MM.1S (cell line): ENCODE measurements around the gene ALDOB.

ENCODE experiments used
- DNase-seq: peaks from one replicate; pipeline ENCODE4 v3.0.0-alpha.2; 2015
- H2AFZ ChIP-seq: fragments of 300-600 bp; sonication (generic); 2 replicates; pipeline ENCODE4 v1.6.0; 2016; ENCODE audit warnings: antibody characterized with exemption, low read length
- H3F3A ChIP-seq: fragments of 300-600 bp; sonication (generic); 2 replicates; pipeline ENCODE4 v1.6.1; 2016; ENCODE audit warnings: mild to moderate bottlenecking, antibody characterized with exemption, low read length, moderate library complexity, mixed read lengths; ENCODE audit not compliant: insufficient read depth
- H3K27ac ChIP-seq: fragments of 300-600 bp; sonication (generic); 2 replicates; pipeline ENCODE4 v1.5.1; 2016; ENCODE audit warnings: mild to moderate bottlenecking, low read length
- H3K27me3 ChIP-seq: fragments of 300-600 bp; sonication (generic); replicated peaks from 2 replicates; pipeline ENCODE4 v1.6.0; 2016; ENCODE audit warnings: low read length; ENCODE audit not compliant: insufficient read depth
- H3K36me3 ChIP-seq: fragments of 300-600 bp; sonication (generic); replicated peaks from 2 replicates; pipeline ENCODE4 v1.6.1; 2016; ENCODE audit warnings: mild to moderate bottlenecking, low read length, mixed read lengths; ENCODE audit not compliant: insufficient read depth
- H3K4me1 ChIP-seq: fragments of 300-600 bp; sonication (generic); 2 replicates; pipeline ENCODE4 v1.6.1; 2016; ENCODE audit warnings: low read length, mixed read lengths
- H3K4me2 ChIP-seq: fragments of 300-600 bp; sonication (generic); 2 replicates; pipeline ENCODE4 v1.6.0; 2016; ENCODE audit warnings: low read depth, low read length
- H3K4me3 ChIP-seq: fragments of 300-600 bp; sonication (generic); 2 replicates; pipeline ENCODE4 v1.5.1; 2016; ENCODE audit warnings: low read length, mixed read lengths
- H3K79me2 ChIP-seq: fragments of 300-600 bp; sonication (generic); 2 replicates; pipeline ENCODE4 v1.6.1; 2016; ENCODE audit warnings: mixed run types, low read length, mixed read lengths
- H3K9ac ChIP-seq: fragments of 300-600 bp; sonication (generic); 2 replicates; pipeline ENCODE4 v1.6.1; 2016; ENCODE audit warnings: low read length, mixed read lengths
- H3K9me2 ChIP-seq: fragments of 300-600 bp; sonication (generic); replicated peaks from 2 replicates; pipeline ENCODE4 v1.6.1; 2016; ENCODE audit warnings: mild to moderate bottlenecking, low read length, mixed read lengths; ENCODE audit not compliant: insufficient read depth
- H3K9me3 ChIP-seq: fragments of 300-600 bp; sonication (generic); replicated peaks from 2 replicates; pipeline ENCODE4 v1.6.1; 2016; ENCODE audit warnings: mild to moderate bottlenecking, low read length, mixed read lengths; ENCODE audit not compliant: insufficient read depth
- H4K20me1 ChIP-seq: fragments of 300-600 bp; sonication (generic); 2 replicates; pipeline ENCODE4 v1.6.1; 2016; ENCODE audit warnings: mild to moderate bottlenecking, low read length, moderate library complexity, mixed read lengths; ENCODE audit not compliant: insufficient read depth
- CTCF ChIP-seq: fragments of 300-600 bp; sonication (generic); IDR thresholded peaks from 2 replicates; pipeline ENCODE4 v1.5.1; 2016; ENCODE audit warnings: antibody characterized with exemption, low read length, mixed read lengths
- EZH2 ChIP-seq: fragments of 300-600 bp; sonication (generic); optimal IDR thresholded peaks from 2 replicates; pipeline ENCODE3; 2017; ENCODE audit warnings: low read depth, mild to moderate bottlenecking, antibody characterized with exemption, low read length, mixed read lengths
- EZH2phosphoT487 ChIP-seq: fragments of 300-600 bp; sonication (generic); IDR thresholded peaks from 2 replicates; pipeline ENCODE4 v1.6.1; 2018; ENCODE audit warnings: antibody characterized with exemption, low read length

Gene ALDOB

DNA sequence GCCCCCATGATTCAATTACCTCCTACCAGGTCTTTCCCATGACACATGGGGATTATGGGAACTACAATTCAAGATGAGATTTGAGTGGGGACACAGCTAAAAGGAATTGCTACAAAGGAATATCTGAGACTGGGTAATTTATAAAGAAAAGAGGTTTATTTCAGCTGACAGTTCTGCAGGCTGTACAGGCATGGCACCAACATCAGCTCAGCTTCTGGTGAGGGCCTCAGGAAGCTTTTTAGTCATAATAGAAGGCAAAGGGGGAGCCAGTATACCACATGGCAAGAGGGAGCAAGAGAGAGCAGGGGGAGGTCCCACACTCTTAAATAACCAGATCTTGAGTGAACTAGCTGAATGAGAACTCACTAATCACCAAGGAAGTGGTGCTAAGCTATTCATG, 11.2 kb upstream of the ALDOB start:
- no peak for DNase-seq
- Histone ChIP-seq H3K4me1 (peaks cover 4% of the 10 kb centered on the region), H2AFZ (no peak overlapping the region), H3K4me3 (no peak overlapping the region), H3K27me3 (no peaks in the 10 kb centered on the region), H3K79me2 (no peaks in the 10 kb centered on the region), H3K9me2 (no peaks in the 10 kb centered on the region), H4K20me1 (no peaks in the 10 kb centered on the region), H3K9me3 (no peaks in the 10 kb centered on the region), H3K36me3 (no peaks in the 10 kb centered on the region), H3K9ac (no peak overlapping the region), H3K27ac (no peak overlapping the region), H3K4me2 (no peak overlapping the region), H3F3A (no peaks in the 10 kb centered on the region)
- TF ChIP-seq EZH2phosphoT487 (no peak), EZH2 (no peak), CTCF (no peak)

- Histone ChIP-seq H3K4me2 (peak overlapping the region; percentile 37; the same call in 1 of the 2 replicates), H3K79me2 (no peaks in the 10 kb centered on the region), H4K20me1 (no peaks in the 10 kb centered on the region), H3F3A (no peaks in the 10 kb centered on the region), H3K4me3 (no peak overlapping the region), H3K9me3 (no peaks in the 10 kb centered on the region), H2AFZ (peak overlapping the region; percentile 11), H3K9ac (no peak overlapping the region), H3K27ac (no peak overlapping the region), H3K36me3 (no peaks in the 10 kb centered on the region), H3K27me3 (no peaks in the 10 kb centered on the region), H3K4me1 (peaks cover 4% of the 10 kb centered on the region), H3K9me2 (no peaks in the 10 kb centered on the region)
- no peak for DNase-seq
- no peak for TF ChIP-seq CTCF
- no peak for TF ChIP-seq EZH2phosphoT487
- no peak for TF ChIP-seq EZH2
These were observed 9.9 kb upstream of the ALDOB start for GRCh38 chr9:101445353-101446029.

DNA sequence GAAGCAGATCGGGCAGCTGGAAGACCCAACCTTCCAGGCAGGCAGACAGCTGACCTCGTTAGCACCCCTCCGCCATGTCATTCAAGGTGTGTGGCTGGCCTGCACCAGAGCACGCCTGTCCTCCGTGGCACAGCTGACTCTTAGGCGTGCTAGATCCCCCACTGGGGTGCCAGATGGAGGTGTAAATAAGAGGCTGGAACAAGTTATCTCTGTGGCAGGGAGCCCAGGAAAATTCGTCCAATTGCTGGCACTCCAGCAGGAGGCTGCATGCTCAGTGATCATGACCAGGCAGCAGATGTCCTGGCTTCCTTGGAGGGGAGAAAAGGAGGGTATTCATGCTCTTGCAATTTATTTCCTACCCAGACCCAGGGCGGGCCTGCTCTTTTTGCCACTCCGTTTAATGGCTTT, 7.8 kb upstream of the ALDOB start:
- peaks cover 4% of the 10 kb centered on the region for H3K4me1 ChIP-seq

More for the DNA sequence above, 7.8 kb upstream of the ALDOB start:
- Histone ChIP-seq H3K9me3 (no peaks in the 10 kb centered on the region), H3K4me3 (no peak overlapping the region), H3K9ac (no peak overlapping the region), H3K9me2 (no peaks in the 10 kb centered on the region), H3K27ac (no peak overlapping the region), H2AFZ (no peak overlapping the region), H3K4me2 (no peak overlapping the region), H3K27me3 (no peaks in the 10 kb centered on the region), H4K20me1 (no peaks in the 10 kb centered on the region), H3F3A (no peaks in the 10 kb centered on the region), H3K36me3 (no peaks in the 10 kb centered on the region), H3K79me2 (no peaks in the 10 kb centered on the region)
- TF ChIP-seq EZH2phosphoT487 (no peak), CTCF (no peak), EZH2 (no peak)
- DNase-seq = no peak
